ENCODE results near the gene TOX2. TPM values are rescaled to one million over a fixed set of nuclear protein-coding genes. Genes with fewer than 3 reads are reported as not detected.

TOX2 gene
- total and polyA plus RNA-seq, 2 of the 8 experiments (the other 6 are each of a cell fraction or from before 2014, with no cell fraction given): 1.8 to 3.4 TPM

DNA sequence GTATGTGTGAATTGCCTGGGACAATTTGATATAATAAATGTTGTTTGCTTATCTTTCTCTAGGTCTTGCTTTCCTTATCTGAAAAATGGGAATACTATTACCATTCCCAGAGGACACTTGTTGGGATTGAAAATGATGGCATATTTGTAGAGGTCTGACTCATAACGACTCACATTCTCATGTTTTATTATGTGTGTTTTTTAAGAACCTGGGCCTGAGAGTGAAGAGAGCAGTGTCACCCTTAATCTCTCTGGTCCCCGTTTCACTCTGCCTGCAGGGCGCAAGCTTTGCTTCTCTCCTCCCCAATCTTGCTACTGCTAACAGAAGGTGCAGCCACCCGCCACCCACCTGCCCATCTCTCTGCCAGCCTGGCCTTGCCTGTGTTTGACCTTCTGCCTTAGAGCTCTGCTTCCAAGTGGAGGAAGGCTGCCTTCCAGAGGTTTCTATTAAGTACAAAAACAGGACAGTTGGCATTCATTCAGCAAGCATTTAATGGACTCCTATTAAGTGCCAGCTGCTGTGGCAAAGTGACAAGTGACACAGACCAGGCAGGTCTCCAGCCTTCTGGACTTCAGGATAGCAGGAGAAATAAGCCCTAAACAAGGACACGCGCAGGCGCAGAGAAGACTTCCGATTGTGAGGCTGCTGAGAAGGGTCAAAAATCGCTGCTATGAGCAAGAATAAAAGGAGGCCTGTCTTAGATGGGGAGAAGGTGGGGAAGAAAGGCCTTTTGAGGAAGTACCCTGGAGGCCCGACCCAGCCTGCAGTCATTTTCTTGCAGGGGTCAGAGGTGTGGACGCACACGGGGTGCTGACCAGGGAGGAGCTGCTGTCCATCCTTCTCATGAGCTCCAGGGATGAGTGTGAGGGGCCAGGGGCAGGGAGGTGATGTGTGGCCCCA is 159.8 kb downstream of the TOX2 start:
- Histone ChIP-seq H4K8ac (ENCODE audit: extremely low read depth, insufficient read depth, low read length) (no peak overlapping the region; the same call in 1 of the 2 replicates), H3K23ac (ENCODE audit: insufficient read length) (no peak overlapping the region), H3K9ac (replicated peaks in 1 of 4; ENCODE audit: extremely low read depth in 1 of 4, low read depth in 3 of 4, low read length in 3 of 4) (no peak overlapping the region), H2BK12ac (ENCODE audit: low read depth, low read length) (no peak overlapping the region), H3K79me1 (ENCODE audit: low read depth, low read length) (no peaks in the 10 kb centered on the region), H3K14ac (ENCODE audit: insufficient read length) (no peak overlapping the region), H2AFZ (ENCODE audit: low read length) (no peak overlapping the region), H3K18ac (ENCODE audit: extremely low read depth, low read length) (no peak overlapping the region), H4K91ac (replicated peaks; ENCODE audit: insufficient read length, low read length) (no peak overlapping the region), H3K9me3 (ENCODE audit: insufficient read depth in 2 of 2, low read depth in 1 of 2, low read length in 1 of 2) (no peaks in the 10 kb centered on the region), H3K27me3 (replicated peaks in 1 of 4; ENCODE audit: control insufficient read depth in 3 of 4, extremely low read depth in 1 of 4, insufficient read depth in 3 of 4, low read length in 3 of 4) (no peaks in the 10 kb centered on the region), H3K36me3 (ENCODE audit: control insufficient read depth in 2 of 4, insufficient read depth in 4 of 4, low read length in 3 of 4) (no peaks in the 10 kb centered on the region), H3K4me2 (ENCODE audit: insufficient read depth in 1 of 2, low read depth in 2 of 2, low read length in 2 of 2) (no peak overlapping the region), H4K20me1 (replicated peaks in 1 of 2; ENCODE audit: control insufficient read depth in 1 of 2, insufficient read depth in 2 of 2, low read length in 2 of 2) (no peaks in the 10 kb centered on the region), H2BK15ac (ENCODE audit: low read length) (no peak overlapping the region), H3K56ac (replicated peaks; ENCODE audit: insufficient read length, low read depth, low read length) (no peak overlapping the region), H4K5ac (ENCODE audit: insufficient read length, low read depth, low read length) (no peak overlapping the region), H3K79me2 (ENCODE audit: control insufficient read depth in 1 of 2, insufficient read depth in 2 of 2, low read length in 2 of 2) (no peaks in the 10 kb centered on the region), H3K27ac (ENCODE audit: low read depth, low read length) (no peak overlapping the region), H2AK5ac (ENCODE audit: low read depth, low read length) (no peak overlapping the region), H3K23me2 (ENCODE audit: low read depth, low read length) (no peaks in the 10 kb centered on the region), H3K4me3 (ENCODE audit: extremely low read depth in 1 of 4, insufficient read depth in 2 of 4, low read depth in 3 of 4, low read length in 4 of 4) (no peak overlapping the region), H3K4me1 (replicated peaks in 1 of 4; ENCODE audit: control insufficient read depth in 3 of 4, insufficient read depth in 4 of 4, low read length in 3 of 4) (peaks cover 0 to 3% (median 0%) of the 10 kb centered on the region in 4 experiments; a peak in 2 of 7 replicates), H2BK20ac (ENCODE audit: low read length) (no peak overlapping the region), H2BK5ac (ENCODE audit: low read depth, low read length) (no peak overlapping the region), H3K4ac (replicated peaks; ENCODE audit: insufficient read length, low read depth, low read length) (no peak overlapping the region), H2BK120ac (replicated peaks; ENCODE audit: low read depth, low read length) (no peak overlapping the region)
- CTCF ChIA-PET (ENCODE audit: partially characterized antibody): interaction anchor here (0.6 to 1.6 kb wide), 4 partner anchors 17 to 633 kb away, joined by 3 to 4 read pairs (median 3); no protein-coding TSS in a partner anchor
- TF ChIP-seq EP300 (IDR thresholded peaks at IDR 0.05; ENCODE audit: borderline replicate concordance in 1 of 2, low read depth in 2 of 2, low read length in 2 of 2): no peak
- TF ChIP-seq GTF2F1 (IDR thresholded peaks at IDR 0.05; ENCODE audit: borderline replicate concordance, low read depth, low read length): no peak
- no peak for TF ChIP-seq JUND (IDR thresholded peaks at IDR 0.05; ENCODE audit: low read length)
- TF ChIP-seq NANOG (IDR thresholded peaks at IDR 0.05; ENCODE audit: insufficient read depth, low read depth, low read length, poor library complexity, severe bottlenecking): no peak
- no peak for TF ChIP-seq SIRT6 (IDR thresholded peaks at IDR 0.05; ENCODE audit: low read length)
- no peak for TF ChIP-seq SIN3A (conservative IDR thresholded peaks at IDR 0.05 in 1 of 2, IDR thresholded peaks at IDR 0.05 in 1 of 2; ENCODE audit: low read depth in 1 of 2, low read length in 2 of 2)
- TF ChIP-seq YY1 (IDR thresholded peaks at IDR 0.05; ENCODE audit: low read depth, low read length): no peak
- TF ChIP-seq KDM1A (IDR thresholded peaks at IDR 0.05; ENCODE audit: borderline replicate concordance, low read length): no peak
- TF ChIP-seq TCF12 (IDR thresholded peaks at IDR 0.05; ENCODE audit: low read depth, low read length): no peak
- no peak for TF ChIP-seq TAF7 (optimal IDR thresholded peaks at IDR 0.05; ENCODE audit: borderline replicate concordance, low read depth, low read length)
- no peak for TF ChIP-seq CEBPB (IDR thresholded peaks at IDR 0.05; ENCODE audit: low read depth, low read length)
- FAIRE-seq (no peak), DNase-seq (ENCODE audit: low read depth in 1 of 2, low spot score in 2 of 2) (peak in 1 of 2 experiments; percentile 33)
- POLR2A ChIA-PET (ENCODE audit: partially characterized antibody): no interaction called here
- 93% methylated on average over 12 of the region's 12 CpGs; no CpG with 5 or more reads in 1 of the 2 experiments for WGBS, 2 experiments (ENCODE audit: extremely low coverage in 1 of 2, insufficient coverage in 1 of 2, insufficient read length in 1 of 2, insufficient replicate concordance in 2 of 2, low coverage in 1 of 2, low lambda C conversion rate in 2 of 2, missing lambda C conversion rate in 1 of 2)

Data from H1 (cell line).